Measurements from ENCODE around the gene RBM20. TPM values are rescaled to one million over a fixed set of nuclear protein-coding genes. Genes with fewer than 3 reads are reported as not detected.

The RBM20 gene
- total RNA-seq, 1 donor from 2014 or later, result 0.32 TPM

DNA sequence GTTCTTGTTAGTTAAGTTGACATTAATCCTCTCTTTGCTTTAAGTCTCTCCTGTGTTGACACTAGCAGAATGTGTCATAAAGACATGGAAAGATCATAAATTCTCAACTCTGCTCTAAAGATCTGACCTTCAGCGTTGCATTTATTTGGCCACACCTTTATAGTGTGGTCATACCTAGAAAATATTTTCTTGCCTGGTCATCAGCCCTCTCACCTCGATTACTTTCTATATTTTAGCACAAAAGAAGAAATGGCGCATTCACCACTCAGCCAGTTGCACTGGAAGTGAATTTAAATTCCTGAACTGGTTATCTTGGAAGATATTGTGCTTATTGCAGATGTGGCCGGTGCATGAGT is 130.9 kb downstream of the RBM20 start:
- Mint-ChIP-seq H3K4me3 (no peak overlapping the region), H3K27me3 (ENCODE audit: insufficient read depth, low read depth) (peaks cover 3% of the 10 kb centered on the region), H3K36me3 (no peaks in the 10 kb centered on the region), H3K4me1 (peaks cover 8% of the 10 kb centered on the region), H3K27ac (no peak overlapping the region), H3K9me3 (no peaks in the 10 kb centered on the region)
- Histone ChIP-seq H3K9ac (no peak overlapping the region), H3F3A (ENCODE audit: low read depth) (no peaks in the 10 kb centered on the region), H4K20me1 (ENCODE audit: low read depth) (no peaks in the 10 kb centered on the region), H3K4me3 (no peak overlapping the region), H3K27me3 (no peaks in the 10 kb centered on the region), H3K4me1 (no peaks in the 10 kb centered on the region), H3K4me2 (no peak overlapping the region), H3K9me3 (ENCODE audit: low read depth) (no peaks in the 10 kb centered on the region), H3K36me3 (no peaks in the 10 kb centered on the region), H2AFZ (replicated peaks) (no peak overlapping the region), H3K27ac (no peak overlapping the region), H3K79me2 (ENCODE audit: low read depth) (no peaks in the 10 kb centered on the region)
- DNase-seq (ENCODE audit: low spot score), result no peak
- TF ChIP-seq EZH2 (IDR thresholded peaks at IDR 0.05) (no peak), EZH2phosphoT487 (IDR thresholded peaks at IDR 0.05) (no peak), CTCF (IDR thresholded peaks at IDR 0.05) (no peak)

DNA sequence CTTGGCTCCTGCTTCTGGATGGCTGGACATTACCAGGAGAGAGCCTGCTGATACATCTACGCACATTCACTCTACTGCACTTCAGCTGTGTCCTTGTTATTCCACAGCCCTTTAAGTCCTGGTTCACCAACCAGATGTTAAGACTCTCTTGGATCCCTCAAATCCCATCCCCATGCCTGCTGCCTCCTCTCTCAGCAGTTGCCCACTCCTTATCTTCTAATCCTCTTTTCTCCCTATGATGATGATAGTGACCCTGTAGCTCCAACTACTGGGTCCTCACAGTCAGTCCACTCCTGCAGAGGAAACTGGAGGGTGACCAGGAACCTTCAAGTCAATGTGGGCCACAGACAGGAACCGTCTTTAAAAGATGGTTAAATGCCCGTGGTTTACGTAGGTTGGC is 131.3 kb downstream of the RBM20 start:
- Histone ChIP-seq H3K36me3 (no peaks in the 10 kb centered on the region), H3F3A (ENCODE audit: low read depth) (no peaks in the 10 kb centered on the region), H3K9ac (no peak overlapping the region), H3K4me3 (no peak overlapping the region), H3K27me3 (no peaks in the 10 kb centered on the region), H2AFZ (replicated peaks) (no peak overlapping the region), H3K9me3 (ENCODE audit: low read depth) (no peaks in the 10 kb centered on the region), H3K4me2 (no peak overlapping the region), H3K4me1 (no peaks in the 10 kb centered on the region), H4K20me1 (ENCODE audit: low read depth) (no peaks in the 10 kb centered on the region), H3K79me2 (ENCODE audit: low read depth) (no peaks in the 10 kb centered on the region), H3K27ac (no peak overlapping the region)
- Mint-ChIP-seq H3K9me3 (no peaks in the 10 kb centered on the region), H3K27ac (no peak overlapping the region), H3K4me1 (peaks cover 8% of the 10 kb centered on the region), H3K4me3 (no peak overlapping the region), H3K36me3 (no peaks in the 10 kb centered on the region), H3K27me3 (ENCODE audit: insufficient read depth, low read depth) (peaks cover 3% of the 10 kb centered on the region)
- TF ChIP-seq EZH2 (IDR thresholded peaks at IDR 0.05) (no peak), EZH2phosphoT487 (IDR thresholded peaks at IDR 0.05) (no peak), CTCF (IDR thresholded peaks at IDR 0.05) (no peak)
- DNase-seq (ENCODE audit: low spot score), result no peak

DNA sequence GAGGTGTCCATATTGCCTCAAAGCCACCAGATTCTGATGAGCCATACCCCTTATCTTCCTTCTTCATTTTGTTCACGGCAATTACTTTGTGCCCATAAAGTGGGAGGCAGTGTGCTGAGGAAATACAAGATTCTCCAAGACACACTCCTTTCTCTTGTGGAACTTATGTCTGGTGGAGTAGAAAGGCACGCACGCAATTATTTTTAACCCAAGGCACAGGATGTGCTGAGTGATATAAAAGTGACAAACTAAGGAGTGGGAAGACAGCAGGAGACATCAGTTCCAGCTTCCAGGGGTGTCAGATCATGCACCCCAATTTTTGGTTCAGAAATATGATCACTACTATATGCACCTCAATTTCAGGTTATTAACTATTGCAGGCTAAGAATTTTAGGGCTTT is 132.9 kb downstream of the RBM20 start:
- Histone ChIP-seq H3K79me2 (ENCODE audit: low read depth) (no peaks in the 10 kb centered on the region), H4K20me1 (ENCODE audit: low read depth) (no peaks in the 10 kb centered on the region), H3K27ac (no peak overlapping the region), H2AFZ (replicated peaks) (no peak overlapping the region), H3K4me2 (no peak overlapping the region), H3K9ac (no peak overlapping the region), H3K4me1 (no peaks in the 10 kb centered on the region), H3K9me3 (ENCODE audit: low read depth) (no peaks in the 10 kb centered on the region), H3F3A (ENCODE audit: low read depth) (no peaks in the 10 kb centered on the region), H3K36me3 (no peaks in the 10 kb centered on the region), H3K27me3 (no peaks in the 10 kb centered on the region), H3K4me3 (no peak overlapping the region)
- H3K27me3 Mint-ChIP-seq (ENCODE audit: insufficient read depth, low read depth), result peaks cover 7% of the 10 kb centered on the region
- no peak overlapping the region for H3K27ac Mint-ChIP-seq
- H3K4me3 Mint-ChIP-seq, result no peak overlapping the region
- no peak for DNase-seq (ENCODE audit: low spot score)
- TF ChIP-seq EZH2 (IDR thresholded peaks at IDR 0.05) (no peak), CTCF (IDR thresholded peaks at IDR 0.05) (no peak), EZH2phosphoT487 (IDR thresholded peaks at IDR 0.05) (no peak)
- no peaks in the 10 kb centered on the region for H3K9me3 Mint-ChIP-seq
- H3K4me1 Mint-ChIP-seq, result peaks cover 10% of the 10 kb centered on the region
- H3K36me3 Mint-ChIP-seq, result no peaks in the 10 kb centered on the region

- DNase-seq (ENCODE audit: low spot score), result no peak
- no peak overlapping the region for H3K27ac Mint-ChIP-seq
- Histone ChIP-seq H3K9ac (no peak overlapping the region), H3K27me3 (no peaks in the 10 kb centered on the region), H3K27ac (no peak overlapping the region), H3K36me3 (no peaks in the 10 kb centered on the region), H3K9me3 (ENCODE audit: low read depth) (no peaks in the 10 kb centered on the region), H3K4me2 (no peak overlapping the region), H3K4me1 (no peaks in the 10 kb centered on the region), H2AFZ (replicated peaks) (no peak overlapping the region), H3F3A (ENCODE audit: low read depth) (no peaks in the 10 kb centered on the region), H3K79me2 (ENCODE audit: low read depth) (no peaks in the 10 kb centered on the region), H3K4me3 (no peak overlapping the region), H4K20me1 (ENCODE audit: low read depth) (no peaks in the 10 kb centered on the region)
- no peaks in the 10 kb centered on the region for H3K36me3 Mint-ChIP-seq
- TF ChIP-seq EZH2 (IDR thresholded peaks at IDR 0.05) (no peak), EZH2phosphoT487 (IDR thresholded peaks at IDR 0.05) (no peak), CTCF (IDR thresholded peaks at IDR 0.05) (no peak)
- no peaks in the 10 kb centered on the region for H3K9me3 Mint-ChIP-seq
- H3K4me1 Mint-ChIP-seq, result peaks cover 10% of the 10 kb centered on the region
- peaks cover 11% of the 10 kb centered on the region for H3K27me3 Mint-ChIP-seq (ENCODE audit: insufficient read depth, low read depth)
- H3K4me3 Mint-ChIP-seq, result no peak overlapping the region
Observed at GRCh38 chr10:110777661-110778060, 133.5 kb downstream of the RBM20 start.

Measured in neural progenitor cell (in vitro differentiated cells).